SKM-1 treated with dmso at 0.1 percent for 144 hours (cell line): ENCODE results near the gene ECEL1.
"Not testable (repeated sequence)": the region's sequence is repeated elsewhere in the genome, so short reads cannot be mapped to it uniquely, and the experiment has no call there.

Experiments used
- DNase-seq: peaks from one replicate; lab custom pipeline; 2025; ENCODE audit not compliant: unreplicated experiment; lab: John Stamatoyannopoulos, UW

The ECEL1 gene

GRCh38 chr2:232487385-232488096 is at the start of gene ECEL1:
TSS of gene ECEL1 (minus strand) at chr2:232487834. CDS start at chr2:232486653, 1,181 bp downstream.
- no peak for DNase-seq

- no peak for DNase-seq
Measured at GRCh38 chr2:232537079-232537478, 49.4 kb upstream of the ECEL1 start.

GRCh38 chr2:232535761-232536530 is 48.3 kb upstream of the ECEL1 start:
- DNase-seq: no peak

GRCh38 chr2:232534940-232535651 is 47.5 kb upstream of the ECEL1 start:
- DNase-seq: no peak

- no peak for DNase-seq
Measured at GRCh38 chr2:232533944-232534710, 46.5 kb upstream of the ECEL1 start.

GRCh38 chr2:232532821-232533220 is 45.2 kb upstream of the ECEL1 start:
- DNase-seq: not testable (repeated sequence)

GRCh38 chr2:232532419-232532818 is 44.8 kb upstream of the ECEL1 start:
- DNase-seq: no peak

GRCh38 chr2:232530626-232531260 is 43.1 kb upstream of the ECEL1 start:
- no peak for DNase-seq

GRCh38 chr2:232529806-232530547 is 42.3 kb upstream of the ECEL1 start:
- DNase-seq: no peak

GRCh38 chr2:232528746-232529460 is 41.3 kb upstream of the ECEL1 start:
- DNase-seq: no peak

- no peak for DNase-seq
Measured at GRCh38 chr2:232527905-232528470, 40.4 kb upstream of the ECEL1 start.

GRCh38 chr2:232526372-232526941 is 38.8 kb upstream of the ECEL1 start:
- no peak for DNase-seq

GRCh38 chr2:232525791-232526371 is 38.2 kb upstream of the ECEL1 start, which contains the start of gene CHRND:
TSS of gene CHRND (plus strand) at chr2:232526160. CDS start at chr2:232526216, 56 bp downstream.
- DNase-seq: no peak

- DNase-seq: no peak
Measured at GRCh38 chr2:232525199-232525598, 37.6 kb upstream of the ECEL1 start.

GRCh38 chr2:232524771-232525170 is 37.1 kb upstream of the ECEL1 start:
- no peak for DNase-seq

- DNase-seq: peak; percentile 26
Measured at GRCh38 chr2:232523682-232524597, 36.3 kb upstream of the ECEL1 start.

- no peak for DNase-seq
Measured at GRCh38 chr2:232523402-232523681, 35.7 kb upstream of the ECEL1 start.
